Duodenal mucosa (tissue), 2 donors: Measurements from ENCODE around the gene DCTN1.
"Not testable (repeated sequence)": the region's sequence is repeated elsewhere in the genome, so short reads cannot be mapped to it uniquely, and the experiment has no call there.

ENCODE experiments used
- H3K27ac ChIP-seq: one replicate; pipeline ENCODE4 v1.7.0; 2013; ENCODE audit warnings: low read depth, low read length
- H3K27me3 ChIP-seq, 2 donors: one replicate each; pipeline ENCODE4 v1.7.0; 2013; ENCODE audit warnings: low read length in 2 of 2, control low read depth in 1 of 2; ENCODE audit not compliant: insufficient read depth in 2 of 2, control insufficient read depth in 1 of 2
- H3K36me3 ChIP-seq, 2 donors: one replicate each; pipeline ENCODE4 v1.7.0; 2013; ENCODE audit warnings: low read length in 2 of 2, control low read depth in 1 of 2; ENCODE audit not compliant: insufficient read depth in 2 of 2, control insufficient read depth in 1 of 2
- H3K4me1 ChIP-seq, 2 donors: one replicate each; pipeline ENCODE4 v1.7.0; 2013; ENCODE audit warnings: low read length in 2 of 2, control low read depth in 1 of 2; ENCODE audit not compliant: insufficient read depth in 2 of 2, control insufficient read depth in 1 of 2
- H3K4me3 ChIP-seq, 2 donors: one replicate each; pipeline ENCODE4 v1.7.0; 2013; ENCODE audit warnings: low read length in 2 of 2, low read depth in 1 of 2
- H3K9ac ChIP-seq, 2 donors: one replicate each; pipeline ENCODE4 v1.7.0; 2013; ENCODE audit warnings: low read length in 2 of 2, low read depth in 1 of 2
- H3K9me3 ChIP-seq, 2 donors: one replicate each; pipeline ENCODE4 v1.7.0; 2013; ENCODE audit warnings: low read length in 2 of 2, control low read depth in 1 of 2; ENCODE audit not compliant: control insufficient read depth in 1 of 2

DCTN1 gene

DNA sequence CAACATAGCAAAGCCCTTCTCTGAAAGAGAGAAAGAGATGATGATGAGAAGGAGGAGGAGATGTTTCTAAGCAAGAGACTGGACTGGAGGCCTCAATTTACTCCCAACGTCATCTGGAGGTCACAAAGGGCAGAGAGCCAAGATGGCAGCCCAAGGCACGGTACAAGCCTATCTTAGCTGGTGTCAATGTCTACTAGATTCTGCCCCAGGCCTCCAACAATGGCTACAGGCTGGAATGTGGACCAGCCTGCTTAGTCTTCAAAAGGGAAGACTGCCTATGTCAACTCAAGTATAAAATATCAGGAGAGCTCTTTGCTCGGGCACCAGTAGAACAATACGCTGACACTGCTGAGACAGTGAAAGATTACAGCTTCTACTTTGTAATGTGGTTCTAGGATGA lies 30.2 kb downstream of the DCTN1 start:
- H3K27me3 ChIP-seq = no peaks in the 10 kb centered on the region
- H3K4me1 ChIP-seq = no peaks in the 10 kb centered on the region
- no peaks in the 10 kb centered on the region for H3K9me3 ChIP-seq
- no peaks in the 10 kb centered on the region for H3K36me3 ChIP-seq
- H3K9ac ChIP-seq = no peak overlapping the region
- H3K27ac ChIP-seq = no peak overlapping the region
- no peak overlapping the region for H3K4me3 ChIP-seq

DNA sequence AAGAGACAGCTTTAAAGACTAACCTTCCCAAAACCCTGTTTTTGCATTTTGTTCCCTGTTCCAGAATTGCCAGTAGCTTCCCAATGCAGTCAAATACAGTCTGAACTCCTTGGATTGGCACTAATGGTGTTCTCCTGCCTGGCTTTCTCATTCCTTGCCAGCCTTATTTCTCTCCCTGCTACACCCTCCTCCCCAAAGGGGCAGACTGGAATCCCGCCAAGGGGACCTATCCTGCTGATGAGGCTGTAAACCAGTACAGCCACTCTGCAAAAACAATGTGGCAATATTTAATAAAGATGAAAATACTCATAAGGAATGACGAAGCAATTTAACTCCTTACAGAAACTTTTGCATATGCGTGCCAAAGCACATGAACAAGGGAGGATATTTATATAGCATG lies 32.4 kb downstream of the DCTN1 start:
- H3K9ac ChIP-seq = no peak overlapping the region

DNA sequence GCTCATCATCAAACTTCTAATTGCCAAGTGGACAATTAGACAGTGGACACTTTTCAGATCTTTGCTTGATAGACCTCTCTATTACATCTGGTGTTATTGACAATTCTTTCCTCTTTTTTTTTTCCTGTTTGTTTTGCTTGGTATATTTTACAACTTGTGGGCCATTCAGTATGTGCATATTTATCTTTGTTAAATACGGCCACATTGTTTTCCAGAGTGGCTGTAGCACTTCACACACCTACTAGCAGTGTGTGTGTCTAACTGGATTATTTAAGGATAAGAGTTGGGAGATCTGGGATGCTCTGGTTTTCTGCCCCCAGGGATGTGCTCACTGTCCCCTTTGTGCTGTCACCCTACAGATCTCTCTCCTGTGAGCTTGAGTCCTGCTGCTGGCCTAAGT lies 32.8 kb downstream of the DCTN1 start:
- Histone ChIP-seq H3K9ac (no peak overlapping the region), H3K27ac (no peak overlapping the region), H3K4me1 (no peaks in the 10 kb centered on the region), H3K36me3 (no peaks in the 10 kb centered on the region), H3K9me3 (no peaks in the 10 kb centered on the region), H3K4me3 (no peak overlapping the region), H3K27me3 (no peaks in the 10 kb centered on the region)

More for the DNA sequence above, 32.4 kb downstream of the DCTN1 start:
- Histone ChIP-seq H3K27ac (no peak overlapping the region), H3K9me3 (no peaks in the 10 kb centered on the region), H3K27me3 (no peaks in the 10 kb centered on the region), H3K4me1 (no peaks in the 10 kb centered on the region), H3K4me3 (no peak overlapping the region), H3K36me3 (no peaks in the 10 kb centered on the region)

DNA sequence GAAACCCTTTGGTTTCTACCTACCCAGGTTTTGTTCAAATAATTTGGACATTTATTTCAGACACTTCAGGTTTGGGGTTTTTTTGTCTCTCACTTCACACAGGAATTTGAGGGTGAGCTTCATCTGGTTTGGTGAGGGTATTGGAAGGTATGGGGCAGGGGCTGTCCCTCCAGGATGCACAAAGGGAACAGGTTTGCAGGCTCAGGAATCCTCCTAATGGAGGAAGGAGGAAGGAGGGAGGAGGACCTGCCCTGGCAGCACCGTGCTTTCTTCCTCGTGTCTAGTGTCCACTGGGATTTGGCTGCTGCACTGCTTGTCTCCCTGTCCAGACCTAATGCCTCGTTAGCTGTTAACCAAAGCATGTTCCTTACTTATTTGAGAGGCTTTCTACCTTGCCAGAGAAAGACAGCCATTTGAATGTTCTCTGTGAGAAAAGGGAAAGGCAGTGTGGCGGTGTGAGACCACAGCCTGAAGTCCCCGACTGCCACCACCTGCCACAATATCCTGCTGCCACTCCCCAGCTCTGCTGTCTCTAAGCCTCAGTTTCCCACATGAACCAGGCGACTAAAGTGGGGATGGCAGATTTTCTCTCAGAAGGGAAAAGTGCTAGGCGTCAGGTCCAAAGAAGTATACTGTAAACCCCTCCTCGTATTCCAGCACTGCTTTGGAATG lies 34.7 kb downstream of the DCTN1 start:
- Histone ChIP-seq H3K9me3 (no peaks in the 10 kb centered on the region), H3K4me3 (no peak overlapping the region), H3K36me3 (no peaks in the 10 kb centered on the region), H3K27me3 (no peaks in the 10 kb centered on the region), H3K27ac (no peak overlapping the region), H3K4me1 (no peaks in the 10 kb centered on the region), H3K9ac (no peak overlapping the region)

DNA sequence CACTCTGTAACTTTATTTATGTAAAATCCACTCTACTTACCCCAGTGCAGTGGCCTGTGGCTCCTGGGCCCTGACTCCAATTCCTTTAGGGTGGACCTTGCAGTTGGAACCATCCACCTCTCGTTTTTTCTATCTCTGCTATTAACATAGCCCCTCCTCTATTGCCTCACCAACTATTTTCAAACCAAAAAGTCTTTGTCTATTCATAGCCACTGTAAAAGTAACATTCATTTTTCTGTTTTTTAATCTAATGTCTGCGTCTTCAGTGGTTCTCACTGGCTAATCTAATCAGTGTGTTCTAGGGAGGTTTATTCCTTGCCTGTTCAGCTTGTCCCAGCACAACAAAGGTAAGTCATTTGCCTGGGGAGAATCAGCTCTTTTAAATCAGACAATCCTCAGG lies 36.8 kb downstream of the DCTN1 start, which contains the start of gene SLC4A5:
Gene SLC4A5 (minus strand): TSS at position 101 of the 400 bp plus-strand sequence. CDS start 28,393 bp downstream, outside the sequence.
- H3K27ac ChIP-seq = no peak within 1 kb of the TSS
- H3K9me3 ChIP-seq = no peaks in the 10 kb centered on the region
- H3K4me3 ChIP-seq = no peak within 1 kb of the TSS
- H3K36me3 ChIP-seq = no peaks in the 10 kb centered on the region
- no peak within 1 kb of the TSS for H3K9ac ChIP-seq
- no peaks in the 10 kb centered on the region for H3K27me3 ChIP-seq
- no peaks in the 10 kb centered on the region for H3K4me1 ChIP-seq

DNA sequence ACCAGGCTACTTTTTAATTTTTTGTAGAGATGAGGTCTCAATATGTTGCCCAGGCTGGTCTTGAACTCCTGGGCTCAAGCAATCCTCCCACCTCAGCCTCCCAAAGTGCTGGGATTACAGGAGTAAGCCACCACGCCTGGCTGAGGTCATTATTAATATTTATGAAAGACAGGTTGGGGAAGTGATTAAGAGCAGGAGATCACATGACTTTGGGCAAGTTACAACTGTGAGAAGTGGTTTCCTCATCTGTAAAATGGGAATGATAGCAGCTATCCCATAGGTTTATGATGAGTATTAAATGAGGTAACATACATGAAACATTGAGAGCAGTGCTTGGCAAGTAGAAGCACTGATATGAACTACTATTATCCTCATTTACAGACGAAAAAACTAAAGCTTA lies 43.9 kb downstream of the DCTN1 start:
- not testable (repeated sequence) for H3K4me1 ChIP-seq, H3K9me3 ChIP-seq, H3K27me3 ChIP-seq, H3K9ac ChIP-seq, H3K36me3 ChIP-seq, H3K27ac ChIP-seq, H3K4me3 ChIP-seq

DNA sequence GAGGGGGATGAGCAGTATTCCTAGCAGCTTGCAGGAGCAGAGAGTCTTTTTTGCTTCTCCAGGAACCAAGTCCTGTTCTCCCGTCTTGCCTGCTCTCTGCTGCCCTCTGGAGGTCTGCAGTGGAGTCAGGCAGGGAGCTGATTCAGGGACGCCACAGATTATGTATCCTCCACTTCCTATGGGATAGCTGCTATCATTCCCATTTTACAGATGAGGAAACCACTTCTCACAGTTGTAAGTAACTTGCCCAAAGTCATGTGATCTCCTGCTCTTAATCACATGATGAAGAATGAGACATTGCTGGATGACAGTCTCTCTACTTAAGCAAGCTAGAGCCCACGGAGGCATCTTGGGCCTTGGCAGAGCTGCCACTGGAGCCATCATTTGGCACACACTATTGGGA lies 45.2 kb downstream of the DCTN1 start:
- Histone ChIP-seq H3K27me3 (no peaks in the 10 kb centered on the region), H3K4me3 (no peak overlapping the region), H3K9ac (no peak overlapping the region), H3K27ac (no peak overlapping the region), H3K9me3 (no peaks in the 10 kb centered on the region), H3K4me1 (no peaks in the 10 kb centered on the region), H3K36me3 (peaks cover 0 to 6% of the 10 kb centered on the region in 2 donors)

DNA sequence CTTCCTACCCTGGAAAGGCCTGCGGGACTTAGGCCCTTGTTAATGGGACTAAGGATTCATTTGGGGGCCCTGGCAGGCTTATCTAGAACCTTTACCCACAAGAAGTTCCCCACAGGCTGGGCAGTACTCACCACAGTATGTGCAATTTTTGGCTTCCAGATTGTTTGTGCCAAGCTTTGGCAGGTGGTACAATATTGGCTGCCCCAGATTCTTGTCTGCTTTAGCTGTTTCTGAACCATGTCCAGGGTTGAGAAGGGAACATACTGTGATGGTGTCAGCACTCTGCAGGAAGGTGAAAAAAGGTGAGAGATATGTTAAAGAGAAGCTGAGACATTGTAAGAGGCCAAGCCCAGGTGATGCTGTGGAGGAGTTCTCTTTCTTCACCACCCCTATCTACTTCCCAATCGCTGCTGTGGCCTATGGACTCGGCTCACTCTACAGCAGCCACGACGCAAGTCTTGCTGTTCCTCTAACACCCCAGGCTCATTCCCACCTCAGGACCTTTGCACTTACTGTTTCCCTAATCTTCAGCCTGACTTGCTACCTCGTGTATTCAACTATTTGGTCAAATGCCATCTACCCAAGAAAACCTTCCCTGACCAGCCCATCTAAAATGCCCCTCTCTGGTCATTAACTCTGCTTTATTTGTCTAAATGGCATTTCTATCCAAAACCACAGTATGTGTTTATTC lies 46.1 kb downstream of the DCTN1 start:
- Histone ChIP-seq H3K9ac (no peak overlapping the region), H3K4me3 (no peak overlapping the region), H3K36me3 (peaks cover 0 to 6% of the 10 kb centered on the region in 2 donors), H3K4me1 (no peaks in the 10 kb centered on the region), H3K27ac (no peak overlapping the region), H3K9me3 (no peaks in the 10 kb centered on the region), H3K27me3 (no peaks in the 10 kb centered on the region)

DNA sequence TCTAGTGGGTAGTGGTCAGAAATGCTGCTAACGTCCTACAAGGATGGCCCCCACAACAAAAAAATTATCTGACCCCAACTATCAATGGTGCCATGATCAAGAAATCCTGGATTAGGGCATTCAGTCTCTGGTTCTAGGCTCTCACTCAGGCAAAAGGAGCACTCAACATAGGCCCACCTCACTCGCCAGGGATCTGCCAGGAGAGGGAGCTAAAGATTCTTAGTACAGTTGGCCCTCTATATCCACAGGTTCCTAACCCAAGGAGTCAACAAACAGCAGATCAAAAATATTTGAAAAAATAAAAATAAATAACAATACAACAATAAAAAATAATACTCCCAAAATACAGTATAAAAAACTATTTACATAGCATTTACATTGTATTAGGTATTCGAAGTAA lies 46.9 kb downstream of the DCTN1 start:
- H3K9me3 ChIP-seq = no peaks in the 10 kb centered on the region
- no peaks in the 10 kb centered on the region for H3K4me1 ChIP-seq
- H3K4me3 ChIP-seq = no peak overlapping the region
- no peak overlapping the region for H3K27ac ChIP-seq
- no peak overlapping the region for H3K9ac ChIP-seq
- H3K36me3 ChIP-seq = peaks cover 0 to 6% of the 10 kb centered on the region in 2 donors
- no peaks in the 10 kb centered on the region for H3K27me3 ChIP-seq

DNA sequence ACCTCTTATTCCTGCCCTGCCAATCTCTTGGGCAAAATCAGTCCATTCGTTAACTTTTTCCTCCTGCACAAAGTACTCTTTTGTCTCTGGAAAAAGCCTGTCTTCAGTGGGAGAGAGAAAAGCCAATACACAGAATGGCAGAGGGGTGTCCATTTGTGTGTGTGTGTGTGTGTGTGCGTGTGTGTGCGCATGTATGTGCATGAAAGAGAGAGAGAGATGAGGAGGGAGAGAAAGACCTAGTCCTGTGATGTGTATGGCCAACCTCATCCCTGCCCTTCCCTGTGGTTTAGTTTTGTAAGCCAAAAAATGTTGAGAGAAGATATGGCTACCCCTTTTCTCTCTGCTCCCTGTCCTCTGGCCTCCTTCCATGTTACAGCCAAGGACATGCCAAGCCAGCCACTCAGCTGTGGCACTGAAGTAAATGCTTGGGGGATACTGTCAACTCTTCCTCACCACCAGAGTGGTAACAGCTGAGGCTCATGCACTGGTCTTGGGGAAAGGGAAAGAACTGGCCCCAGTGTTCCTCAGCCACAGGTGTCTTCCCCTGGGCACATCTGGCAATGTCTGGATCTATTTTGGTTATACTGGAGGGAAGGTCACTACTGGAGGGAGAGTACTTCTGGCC lies 47.4 kb downstream of the DCTN1 start:
- Histone ChIP-seq H3K36me3 (peaks cover 0 to 6% of the 10 kb centered on the region in 2 donors), H3K9me3 (no peaks in the 10 kb centered on the region), H3K4me3 (no peak overlapping the region), H3K9ac (no peak overlapping the region), H3K27me3 (no peaks in the 10 kb centered on the region), H3K4me1 (no peaks in the 10 kb centered on the region), H3K27ac (no peak overlapping the region)
